ENCODE measurements around the gene OXNAD1.

Gene OXNAD1

GRCh38 chr3:16329036-16329825, 64.2 kb downstream of the OXNAD1 start:
- no peak for DNase-seq (ENCODE audit: low read depth in 2 of 2)

- no peak for DNase-seq (ENCODE audit: low read depth in 2 of 2)
Observed at GRCh38 chr3:16329826-16330129, 64.8 kb downstream of the OXNAD1 start.

- DNase-seq (ENCODE audit: low read depth in 2 of 2): no peak
Observed at GRCh38 chr3:16330351-16330750, 65.3 kb downstream of the OXNAD1 start.

DNA sequence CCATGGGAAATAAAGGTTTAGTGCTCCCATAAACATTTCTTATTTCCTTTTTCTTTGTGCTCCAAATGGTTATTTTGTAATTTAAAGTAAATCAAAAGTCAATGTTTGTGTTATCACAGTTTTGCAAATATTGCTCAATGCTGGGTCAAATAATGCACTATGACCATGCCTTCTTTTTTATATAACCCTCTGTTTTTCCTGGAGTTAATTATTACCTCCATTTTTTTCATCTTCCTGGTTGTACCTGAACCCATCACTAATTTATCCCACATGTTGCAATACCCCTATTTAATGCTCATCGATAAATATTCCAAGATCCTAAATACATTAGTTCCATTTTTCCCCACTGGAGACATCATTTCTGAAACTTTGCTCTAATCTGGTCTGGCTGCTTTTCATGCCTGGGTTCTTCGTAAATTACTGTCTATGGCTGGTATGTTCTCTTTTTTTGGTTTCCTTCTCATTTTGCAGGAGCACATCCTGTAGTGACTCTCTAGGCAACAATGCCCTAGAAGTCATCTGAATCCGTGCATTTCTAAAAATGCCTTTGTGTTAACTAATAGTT, 66.4 kb downstream of the OXNAD1 start:
- DNase-seq (ENCODE audit: low read depth in 2 of 2): no peak

DNA sequence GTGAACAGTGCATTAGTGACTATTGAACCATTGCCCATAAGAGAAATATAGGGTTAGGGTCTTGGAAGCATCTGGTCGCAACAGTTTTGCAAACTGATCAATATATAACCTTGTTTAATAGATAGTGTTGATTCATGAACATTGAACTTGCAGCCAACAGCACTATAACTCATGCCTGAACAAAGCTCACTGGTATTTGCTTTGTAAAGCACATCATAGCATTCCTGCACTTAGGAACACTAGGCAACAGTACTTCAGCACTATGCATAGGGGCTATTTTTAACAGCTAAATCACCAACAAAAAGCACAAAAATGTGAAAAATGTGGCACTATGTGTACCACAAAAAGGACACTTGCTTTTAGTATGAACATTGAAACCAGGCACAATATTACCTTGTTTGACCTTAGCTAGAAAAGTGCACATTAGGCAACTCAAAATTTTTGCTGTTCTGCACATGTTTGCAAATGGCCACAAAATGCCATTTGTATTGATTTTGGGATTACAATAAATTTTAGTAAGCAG, 68.0 kb downstream of the OXNAD1 start:
- DNase-seq (ENCODE audit: low read depth in 2 of 2): no peak

- DNase-seq (ENCODE audit: low read depth in 2 of 2): no peak
Observed at GRCh38 chr3:16334909-16335308, 69.9 kb downstream of the OXNAD1 start.

DNA sequence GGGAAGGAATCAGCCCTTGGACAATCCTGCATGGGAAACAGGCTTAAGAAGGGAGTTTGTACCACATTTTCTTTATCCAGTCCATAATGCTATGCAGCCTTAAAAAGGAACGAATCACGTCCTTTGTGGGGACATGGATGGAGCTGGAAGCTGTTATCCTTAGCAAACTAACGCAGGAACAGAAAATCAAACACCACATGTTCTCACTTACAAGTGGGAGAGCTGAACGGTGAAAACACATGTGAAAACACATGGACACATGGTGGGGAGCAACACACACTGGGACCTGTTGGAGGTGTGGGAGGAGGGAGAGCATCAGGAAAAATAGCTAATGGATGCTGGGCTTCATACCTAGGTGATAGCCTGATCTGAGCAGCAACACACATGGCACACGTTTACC, 70.3 kb downstream of the OXNAD1 start:
- DNase-seq (ENCODE audit: low read depth in 2 of 2): no peak

DNA sequence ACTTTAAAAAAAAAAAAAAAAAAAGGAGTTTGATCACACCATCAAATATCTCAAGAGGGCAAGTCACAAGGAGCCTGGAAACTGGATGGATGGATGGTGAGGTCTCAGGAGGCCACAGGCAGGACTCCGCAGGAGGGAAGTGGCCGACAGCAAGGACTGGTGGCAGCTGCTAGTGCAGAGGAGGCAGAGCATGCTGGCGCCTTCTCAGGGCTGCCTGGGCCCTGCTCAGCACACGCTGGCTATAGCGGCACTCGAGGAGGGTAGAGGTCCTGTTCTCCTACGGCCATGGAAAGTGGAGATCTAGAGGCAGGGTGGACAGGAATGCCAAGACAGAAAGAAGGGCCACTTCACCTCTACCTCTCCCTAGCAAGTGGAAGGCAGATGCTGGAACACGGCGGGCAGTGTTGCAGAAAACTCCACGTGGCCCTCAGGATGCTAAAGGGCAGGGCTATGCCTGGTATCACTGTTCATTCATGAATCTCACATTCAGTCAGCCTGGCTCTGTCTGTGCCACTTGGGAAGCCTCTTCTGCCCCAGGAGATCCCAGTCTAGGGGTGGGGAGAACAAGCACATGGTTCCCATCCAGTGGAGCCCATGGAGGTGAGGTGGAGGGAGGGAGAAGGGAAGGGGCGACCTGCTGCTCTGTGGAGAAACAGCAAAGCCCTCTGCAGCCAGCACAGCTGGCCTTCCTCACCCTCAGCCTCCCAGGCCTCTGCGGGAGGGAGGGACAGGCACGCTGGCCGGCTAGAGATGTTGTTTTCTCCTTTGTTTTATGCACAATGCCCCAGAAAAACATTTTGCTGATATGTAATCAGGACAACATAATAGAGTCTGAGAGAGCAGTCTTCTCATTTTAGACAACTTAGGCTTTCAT, 71.0 kb downstream of the OXNAD1 start:
- no peak for DNase-seq (ENCODE audit: low read depth in 2 of 2)

- no peak for DNase-seq (ENCODE audit: low read depth in 2 of 2)
Observed at GRCh38 chr3:16336825-16337224, 71.8 kb downstream of the OXNAD1 start.

GRCh38 chr3:16337856-16338540, 73.0 kb downstream of the OXNAD1 start:
- peak; percentile 37 to 48 for DNase-seq (ENCODE audit: low read depth in 2 of 2)

- DNase-seq (ENCODE audit: low read depth in 2 of 2): no peak
Observed at GRCh38 chr3:16338999-16339398, 74.0 kb downstream of the OXNAD1 start.

DNA sequence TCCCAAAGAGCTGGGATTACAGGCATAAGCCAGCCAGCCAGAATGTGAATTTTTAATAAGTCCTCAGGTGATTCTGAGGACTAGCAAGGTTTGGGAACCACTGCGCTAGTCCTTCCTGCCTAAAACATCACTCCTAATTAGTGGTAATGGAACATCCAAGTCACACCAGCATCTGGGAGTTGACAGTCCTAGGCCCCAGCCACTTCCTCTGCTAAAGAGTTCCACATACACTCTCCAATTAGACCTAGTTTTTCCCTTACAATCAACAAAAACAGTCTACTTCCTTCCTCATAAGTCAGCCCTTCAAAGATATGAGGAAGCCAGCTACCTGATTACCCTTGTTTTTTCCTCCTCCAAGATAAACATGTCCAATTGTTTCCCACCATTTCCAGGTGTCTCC, 78.1 kb downstream of the OXNAD1 start:
- DNase-seq (ENCODE audit: low read depth in 2 of 2): no peak

DNA sequence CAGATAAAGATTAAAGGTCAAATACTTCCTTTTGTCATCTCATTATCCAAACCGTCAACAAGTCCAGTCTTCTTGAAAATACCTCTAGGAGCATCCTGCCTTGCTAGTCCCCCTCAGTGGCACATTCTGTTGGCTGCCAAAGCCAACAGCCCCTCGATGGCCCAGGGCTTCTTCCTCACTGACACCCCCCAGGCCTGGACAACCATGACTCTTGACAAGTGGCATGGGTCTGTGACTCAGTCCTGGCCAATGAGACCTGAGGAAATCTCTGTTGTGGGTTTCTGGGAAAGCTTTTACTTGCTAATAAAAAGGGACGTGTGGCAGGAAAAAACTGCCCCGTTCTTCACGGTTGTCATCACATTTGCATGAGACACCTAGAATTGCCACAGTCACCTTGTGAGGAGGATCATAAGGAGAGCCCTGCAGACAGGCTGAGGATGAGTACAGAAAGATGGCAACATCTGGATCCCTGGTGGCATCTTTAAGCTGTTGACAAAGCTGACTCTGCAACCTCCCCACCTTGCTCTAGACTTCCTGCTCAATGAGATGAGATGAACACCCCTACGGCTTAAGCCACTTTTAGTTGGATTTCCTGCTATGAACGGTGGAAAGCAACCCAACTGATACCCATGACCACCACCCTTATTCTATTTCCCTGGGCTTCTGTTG, 81.5 kb downstream of the OXNAD1 start:
- DNase-seq (ENCODE audit: low read depth in 2 of 2): no peak

DNA sequence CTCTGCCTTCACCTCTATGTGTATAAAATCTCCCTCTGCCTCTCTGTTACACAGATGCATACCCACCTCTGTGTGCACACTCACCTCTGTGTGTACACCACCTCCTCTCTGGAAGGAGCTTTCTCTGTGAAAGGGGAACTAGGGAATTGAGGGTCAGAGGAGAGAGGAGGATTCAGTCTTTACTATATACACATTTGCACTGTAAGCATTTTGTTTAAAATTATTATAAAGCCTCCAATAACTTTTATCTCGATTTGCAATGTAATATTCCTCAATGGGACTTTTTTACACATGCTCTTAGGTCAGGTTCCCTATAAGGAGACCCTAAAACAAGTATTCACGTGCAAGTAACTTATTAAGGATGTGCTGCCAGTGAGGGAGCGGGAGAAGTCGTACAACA, 82.5 kb downstream of the OXNAD1 start:
- no peak for DNase-seq (ENCODE audit: low read depth in 2 of 2)

DNA sequence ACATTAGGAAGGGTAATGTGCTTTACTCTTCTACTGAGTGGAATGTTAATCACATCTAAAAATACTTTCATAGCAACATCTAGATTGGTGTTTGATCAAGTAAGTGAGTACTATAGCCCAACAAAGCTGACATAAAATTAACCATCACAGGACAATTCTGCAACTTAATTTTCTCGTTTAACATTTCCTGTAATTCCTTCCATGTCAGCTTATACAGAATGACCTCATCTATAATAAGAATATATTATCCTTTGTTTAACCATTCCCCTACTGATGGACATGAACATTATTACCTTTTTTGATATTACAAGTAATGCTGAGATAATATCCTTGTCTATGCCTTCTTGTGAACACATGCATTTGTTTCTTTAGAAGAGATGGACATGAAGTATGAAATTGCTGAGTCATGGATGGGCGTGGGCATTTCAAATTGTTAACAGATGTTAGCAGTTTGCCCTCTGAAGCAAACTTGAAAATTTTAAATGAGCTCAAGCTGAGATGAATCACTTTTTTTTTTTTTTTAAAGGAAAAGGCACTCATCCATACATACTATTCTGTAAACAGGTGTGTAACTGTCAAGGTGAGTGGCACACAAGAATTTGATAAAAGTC, 85.1 kb downstream of the OXNAD1 start:
- DNase-seq (ENCODE audit: low read depth in 2 of 2): no peak

- no peak for DNase-seq (ENCODE audit: low read depth in 2 of 2)
Observed at GRCh38 chr3:16350597-16351318, 85.7 kb downstream of the OXNAD1 start.

DNA sequence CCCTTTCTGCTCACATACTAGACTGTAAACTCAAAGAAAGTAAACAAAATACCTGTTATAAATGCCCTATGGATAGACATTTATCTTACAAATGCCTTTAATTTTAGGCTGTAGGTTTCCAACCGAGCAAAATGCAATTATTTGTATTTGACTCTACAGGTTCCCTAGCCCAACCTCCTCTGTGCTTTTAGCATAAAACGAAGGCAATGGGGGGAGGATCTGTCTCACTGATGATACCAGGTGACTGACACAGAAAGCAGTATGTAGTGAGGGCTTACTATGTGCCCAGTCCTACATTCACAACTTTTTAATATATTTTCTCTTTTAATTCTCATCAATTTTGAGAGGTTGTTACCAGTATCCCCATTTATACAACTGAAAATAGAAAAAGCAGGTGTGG, 87.4 kb downstream of the OXNAD1 start:
- no peak for DNase-seq (ENCODE audit: low read depth in 2 of 2)

DNA sequence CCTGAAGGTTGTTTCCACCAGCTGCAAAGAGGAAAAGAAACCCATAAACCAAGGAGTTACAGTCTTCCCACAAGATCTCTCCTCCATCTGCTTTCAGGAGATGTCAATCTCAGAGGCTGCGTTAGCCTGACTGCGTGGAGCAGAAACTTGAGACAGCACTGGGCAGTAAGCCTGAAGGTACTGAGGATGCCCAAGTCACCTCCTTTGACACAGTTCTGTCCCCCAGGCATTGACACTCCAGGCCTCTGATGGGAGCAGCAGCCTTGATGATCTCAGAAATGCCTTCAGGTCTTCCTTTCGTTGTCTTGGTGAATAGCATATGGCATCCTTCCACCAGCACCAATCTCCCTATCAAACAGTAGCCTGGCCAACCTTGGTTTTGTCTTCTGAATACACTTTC, 89.3 kb downstream of the OXNAD1 start:
- no peak for DNase-seq (ENCODE audit: low read depth in 2 of 2)
